ENCODE data around the gene SLC38A3. TPM values are rescaled to one million over a fixed set of nuclear protein-coding genes. Genes with fewer than 3 reads are reported as not detected.

SLC38A3 gene
- total and polyA plus RNA-seq, 2 experiments from 2014 or later = 0.28 to 1.3 TPM

DNA sequence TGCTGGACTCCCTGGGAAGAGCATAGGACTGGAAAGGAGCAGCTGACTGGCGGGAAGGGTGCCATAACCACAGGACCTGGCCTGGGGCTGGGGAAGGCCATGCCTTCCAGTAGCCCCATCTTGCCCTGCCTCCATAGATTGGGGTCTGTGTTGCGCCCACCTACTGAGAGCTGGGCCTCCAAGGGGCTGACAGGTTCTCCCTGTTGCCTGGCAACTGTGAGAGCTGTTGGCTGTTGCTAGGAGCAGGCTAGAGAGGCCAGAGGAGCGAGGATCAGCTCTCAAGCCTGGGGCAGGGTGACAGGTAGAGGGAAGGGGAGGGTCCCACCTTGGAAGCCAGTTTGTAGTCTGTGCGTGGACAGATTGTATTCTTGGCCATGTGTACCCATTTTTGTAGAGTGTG lies 28.1 kb downstream of the SLC38A3 start:
- H3K4me3 Mint-ChIP-seq = no peak overlapping the region
- peaks cover 18% of the 10 kb centered on the region for H3K27me3 Mint-ChIP-seq (ENCODE audit: insufficient read depth, low read depth, poor library complexity)
- TF ChIP-seq ZNF114 (CRISPR knock-in tag; IDR thresholded peaks at IDR 0.05) = no peak
- TF ChIP-seq CREB1 (CRISPR knock-in tag; IDR thresholded peaks at IDR 0.05; ENCODE audit: low read depth) = no peak
- TF ChIP-seq POLR2AphosphoS5 (IDR thresholded peaks at IDR 0.05; ENCODE audit: low read depth) = no peak
- TF ChIP-seq, protein P1, sequence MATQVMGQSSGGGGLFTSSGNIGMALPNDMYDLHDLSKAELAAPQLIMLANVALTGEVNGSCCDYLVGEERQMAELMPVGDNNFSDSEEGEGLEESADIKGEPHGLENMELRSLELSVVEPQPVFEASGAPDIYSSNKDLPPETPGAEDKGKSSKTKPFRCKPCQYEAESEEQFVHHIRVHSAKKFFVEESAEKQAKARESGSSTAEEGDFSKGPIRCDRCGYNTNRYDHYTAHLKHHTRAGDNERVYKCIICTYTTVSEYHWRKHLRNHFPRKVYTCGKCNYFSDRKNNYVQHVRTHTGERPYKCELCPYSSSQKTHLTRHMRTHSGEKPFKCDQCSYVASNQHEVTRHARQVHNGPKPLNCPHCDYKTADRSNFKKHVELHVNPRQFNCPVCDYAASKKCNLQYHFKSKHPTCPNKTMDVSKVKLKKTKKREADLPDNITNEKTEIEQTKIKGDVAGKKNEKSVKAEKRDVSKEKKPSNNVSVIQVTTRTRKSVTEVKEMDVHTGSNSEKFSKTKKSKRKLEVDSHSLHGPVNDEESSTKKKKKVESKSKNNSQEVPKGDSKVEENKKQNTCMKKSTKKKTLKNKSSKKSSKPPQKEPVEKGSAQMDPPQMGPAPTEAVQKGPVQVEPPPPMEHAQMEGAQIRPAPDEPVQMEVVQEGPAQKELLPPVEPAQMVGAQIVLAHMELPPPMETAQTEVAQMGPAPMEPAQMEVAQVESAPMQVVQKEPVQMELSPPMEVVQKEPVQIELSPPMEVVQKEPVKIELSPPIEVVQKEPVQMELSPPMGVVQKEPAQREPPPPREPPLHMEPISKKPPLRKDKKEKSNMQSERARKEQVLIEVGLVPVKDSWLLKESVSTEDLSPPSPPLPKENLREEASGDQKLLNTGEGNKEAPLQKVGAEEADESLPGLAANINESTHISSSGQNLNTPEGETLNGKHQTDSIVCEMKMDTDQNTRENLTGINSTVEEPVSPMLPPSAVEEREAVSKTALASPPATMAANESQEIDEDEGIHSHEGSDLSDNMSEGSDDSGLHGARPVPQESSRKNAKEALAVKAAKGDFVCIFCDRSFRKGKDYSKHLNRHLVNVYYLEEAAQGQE (IDR thresholded peaks at IDR 0.05; ENCODE audit: unreplicated experiment) = no peak
- TF ChIP-seq, protein P2, sequence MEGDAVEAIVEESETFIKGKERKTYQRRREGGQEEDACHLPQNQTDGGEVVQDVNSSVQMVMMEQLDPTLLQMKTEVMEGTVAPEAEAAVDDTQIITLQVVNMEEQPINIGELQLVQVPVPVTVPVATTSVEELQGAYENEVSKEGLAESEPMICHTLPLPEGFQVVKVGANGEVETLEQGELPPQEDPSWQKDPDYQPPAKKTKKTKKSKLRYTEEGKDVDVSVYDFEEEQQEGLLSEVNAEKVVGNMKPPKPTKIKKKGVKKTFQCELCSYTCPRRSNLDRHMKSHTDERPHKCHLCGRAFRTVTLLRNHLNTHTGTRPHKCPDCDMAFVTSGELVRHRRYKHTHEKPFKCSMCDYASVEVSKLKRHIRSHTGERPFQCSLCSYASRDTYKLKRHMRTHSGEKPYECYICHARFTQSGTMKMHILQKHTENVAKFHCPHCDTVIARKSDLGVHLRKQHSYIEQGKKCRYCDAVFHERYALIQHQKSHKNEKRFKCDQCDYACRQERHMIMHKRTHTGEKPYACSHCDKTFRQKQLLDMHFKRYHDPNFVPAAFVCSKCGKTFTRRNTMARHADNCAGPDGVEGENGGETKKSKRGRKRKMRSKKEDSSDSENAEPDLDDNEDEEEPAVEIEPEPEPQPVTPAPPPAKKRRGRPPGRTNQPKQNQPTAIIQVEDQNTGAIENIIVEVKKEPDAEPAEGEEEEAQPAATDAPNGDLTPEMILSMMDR (conservative IDR thresholded peaks at IDR 0.05; ENCODE audit: low read depth in 2 of 2) = no peak
- TF ChIP-seq, protein P3, sequence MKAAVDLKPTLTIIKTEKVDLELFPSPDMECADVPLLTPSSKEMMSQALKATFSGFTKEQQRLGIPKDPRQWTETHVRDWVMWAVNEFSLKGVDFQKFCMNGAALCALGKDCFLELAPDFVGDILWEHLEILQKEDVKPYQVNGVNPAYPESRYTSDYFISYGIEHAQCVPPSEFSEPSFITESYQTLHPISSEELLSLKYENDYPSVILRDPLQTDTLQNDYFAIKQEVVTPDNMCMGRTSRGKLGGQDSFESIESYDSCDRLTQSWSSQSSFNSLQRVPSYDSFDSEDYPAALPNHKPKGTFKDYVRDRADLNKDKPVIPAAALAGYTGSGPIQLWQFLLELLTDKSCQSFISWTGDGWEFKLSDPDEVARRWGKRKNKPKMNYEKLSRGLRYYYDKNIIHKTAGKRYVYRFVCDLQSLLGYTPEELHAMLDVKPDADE (IDR thresholded peaks at IDR 0.05) = no peak
- no peak for TF ChIP-seq EZH2 (IDR thresholded peaks at IDR 0.05; ENCODE audit: low read depth, unreplicated experiment)
- no peak for TF ChIP-seq JUNB (IDR thresholded peaks at IDR 0.05; ENCODE audit: unreplicated experiment)
- no peak for TF ChIP-seq EZH2phosphoT487 (IDR thresholded peaks at IDR 0.05; ENCODE audit: unreplicated experiment)
- TF ChIP-seq NANOG (IDR thresholded peaks at IDR 0.05; ENCODE audit: borderline replicate concordance) = no peak
- TF ChIP-seq, protein P4, sequence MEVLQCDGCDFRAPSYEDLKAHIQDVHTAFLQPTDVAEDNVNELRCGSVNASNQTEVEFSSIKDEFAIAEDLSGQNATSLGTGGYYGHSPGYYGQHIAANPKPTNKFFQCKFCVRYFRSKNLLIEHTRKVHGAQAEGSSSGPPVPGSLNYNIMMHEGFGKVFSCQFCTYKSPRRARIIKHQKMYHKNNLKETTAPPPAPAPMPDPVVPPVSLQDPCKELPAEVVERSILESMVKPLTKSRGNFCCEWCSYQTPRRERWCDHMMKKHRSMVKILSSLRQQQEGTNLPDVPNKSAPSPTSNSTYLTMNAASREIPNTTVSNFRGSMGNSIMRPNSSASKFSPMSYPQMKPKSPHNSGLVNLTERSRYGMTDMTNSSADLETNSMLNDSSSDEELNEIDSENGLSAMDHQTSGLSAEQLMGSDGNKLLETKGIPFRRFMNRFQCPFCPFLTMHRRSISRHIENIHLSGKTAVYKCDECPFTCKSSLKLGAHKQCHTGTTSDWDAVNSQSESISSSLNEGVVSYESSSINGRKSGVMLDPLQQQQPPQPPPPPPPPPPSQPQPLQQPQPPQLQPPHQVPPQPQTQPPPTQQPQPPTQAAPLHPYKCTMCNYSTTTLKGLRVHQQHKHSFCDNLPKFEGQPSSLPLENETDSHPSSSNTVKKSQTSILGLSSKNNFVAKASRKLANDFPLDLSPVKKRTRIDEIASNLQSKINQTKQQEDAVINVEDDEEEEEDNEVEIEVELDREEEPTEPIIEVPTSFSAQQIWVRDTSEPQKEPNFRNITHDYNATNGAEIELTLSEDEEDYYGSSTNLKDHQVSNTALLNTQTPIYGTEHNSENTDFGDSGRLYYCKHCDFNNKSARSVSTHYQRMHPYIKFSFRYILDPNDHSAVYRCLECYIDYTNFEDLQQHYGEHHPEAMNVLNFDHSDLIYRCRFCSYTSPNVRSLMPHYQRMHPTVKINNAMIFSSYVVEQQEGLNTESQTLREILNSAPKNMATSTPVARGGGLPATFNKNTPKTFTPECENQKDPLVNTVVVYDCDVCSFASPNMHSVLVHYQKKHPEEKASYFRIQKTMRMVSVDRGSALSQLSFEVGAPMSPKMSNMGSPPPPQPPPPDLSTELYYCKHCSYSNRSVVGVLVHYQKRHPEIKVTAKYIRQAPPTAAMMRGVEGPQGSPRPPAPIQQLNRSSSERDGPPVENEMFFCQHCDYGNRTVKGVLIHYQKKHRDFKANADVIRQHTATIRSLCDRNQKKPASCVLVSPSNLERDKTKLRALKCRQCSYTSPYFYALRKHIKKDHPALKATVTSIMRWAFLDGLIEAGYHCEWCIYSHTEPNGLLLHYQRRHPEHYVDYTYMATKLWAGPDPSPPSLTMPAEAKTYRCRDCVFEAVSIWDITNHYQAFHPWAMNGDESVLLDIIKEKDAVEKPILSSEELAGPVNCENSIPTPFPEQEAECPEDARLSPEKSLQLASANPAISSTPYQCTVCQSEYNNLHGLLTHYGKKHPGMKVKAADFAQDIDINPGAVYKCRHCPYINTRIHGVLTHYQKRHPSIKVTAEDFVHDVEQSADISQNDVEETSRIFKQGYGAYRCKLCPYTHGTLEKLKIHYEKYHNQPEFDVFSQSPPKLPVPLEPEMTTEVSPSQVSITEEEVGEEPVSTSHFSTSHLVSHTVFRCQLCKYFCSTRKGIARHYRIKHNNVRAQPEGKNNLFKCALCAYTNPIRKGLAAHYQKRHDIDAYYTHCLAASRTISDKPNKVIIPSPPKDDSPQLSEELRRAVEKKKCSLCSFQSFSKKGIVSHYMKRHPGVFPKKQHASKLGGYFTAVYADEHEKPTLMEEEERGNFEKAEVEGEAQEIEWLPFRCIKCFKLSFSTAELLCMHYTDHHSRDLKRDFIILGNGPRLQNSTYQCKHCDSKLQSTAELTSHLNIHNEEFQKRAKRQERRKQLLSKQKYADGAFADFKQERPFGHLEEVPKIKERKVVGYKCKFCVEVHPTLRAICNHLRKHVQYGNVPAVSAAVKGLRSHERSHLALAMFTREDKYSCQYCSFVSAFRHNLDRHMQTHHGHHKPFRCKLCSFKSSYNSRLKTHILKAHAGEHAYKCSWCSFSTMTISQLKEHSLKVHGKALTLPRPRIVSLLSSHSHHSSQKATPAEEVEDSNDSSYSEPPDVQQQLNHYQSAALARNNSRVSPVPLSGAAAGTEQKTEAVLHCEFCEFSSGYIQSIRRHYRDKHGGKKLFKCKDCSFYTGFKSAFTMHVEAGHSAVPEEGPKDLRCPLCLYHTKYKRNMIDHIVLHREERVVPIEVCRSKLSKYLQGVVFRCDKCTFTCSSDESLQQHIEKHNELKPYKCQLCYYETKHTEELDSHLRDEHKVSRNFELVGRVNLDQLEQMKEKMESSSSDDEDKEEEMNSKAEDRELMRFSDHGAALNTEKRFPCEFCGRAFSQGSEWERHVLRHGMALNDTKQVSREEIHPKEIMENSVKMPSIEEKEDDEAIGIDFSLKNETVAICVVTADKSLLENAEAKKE (CRISPR knock-in tag; IDR thresholded peaks at IDR 0.05) = no peak
- TF ChIP-seq ZNF331 (CRISPR knock-in tag; IDR thresholded peaks at IDR 0.05; ENCODE audit: low read depth) = no peak
- no peak for TF ChIP-seq STAT1 (IDR thresholded peaks at IDR 0.05; ENCODE audit: unreplicated experiment)
- H3K9me3 Mint-ChIP-seq = no peaks in the 10 kb centered on the region
- no peak overlapping the region for H3K27ac ChIP-seq (ENCODE audit: low read depth)
- no peaks in the 10 kb centered on the region for H3K36me3 Mint-ChIP-seq (ENCODE audit: low read depth)
- H3K4me1 Mint-ChIP-seq = peaks cover 34% of the 10 kb centered on the region
- no peak overlapping the region for H3K4me3 ChIP-seq
- no peaks in the 10 kb centered on the region for H3K27me3 ChIP-seq (ENCODE audit: insufficient read depth)
- H4K20me1 ChIP-seq (replicated peaks; ENCODE audit: insufficient read depth) = peaks cover 13% of the 10 kb centered on the region; the same call in 1 of the 2 replicates
- no peak for ATAC-seq
- no peak overlapping the region for H2AFZ ChIP-seq
- peaks cover 27% of the 10 kb centered on the region for H3K79me2 ChIP-seq (replicated peaks; ENCODE audit: insufficient read depth)
- no peaks in the 10 kb centered on the region for H3K36me3 ChIP-seq (ENCODE audit: insufficient read depth)
- peaks cover 23% of the 10 kb centered on the region for H3K4me1 ChIP-seq (ENCODE audit: insufficient read depth)
- H3K4me2 ChIP-seq = no peak overlapping the region
- no peaks in the 10 kb centered on the region for H3K9me2 ChIP-seq (ENCODE audit: insufficient read depth)
- no peak for DNase-seq (ENCODE audit: low spot score)
- H3K27ac Mint-ChIP-seq = no peak overlapping the region
- peaks cover 25% of the 10 kb centered on the region for H3F3A ChIP-seq (replicated peaks; ENCODE audit: low read depth)

Data from GM23338 (cell line).